ENCODE results near the gene PNMA6F.
"Not testable (repeated sequence)": the region's sequence is repeated elsewhere in the genome, so short reads cannot be mapped to it uniquely, and the experiment has no call there.

PNMA6F gene

GRCh38 chrX:153327561-153327960 is 6.0 kb upstream of the PNMA6F start:
- no peak for DNase-seq (ENCODE audit: low read depth)
- TF ChIP-seq, protein P1, sequence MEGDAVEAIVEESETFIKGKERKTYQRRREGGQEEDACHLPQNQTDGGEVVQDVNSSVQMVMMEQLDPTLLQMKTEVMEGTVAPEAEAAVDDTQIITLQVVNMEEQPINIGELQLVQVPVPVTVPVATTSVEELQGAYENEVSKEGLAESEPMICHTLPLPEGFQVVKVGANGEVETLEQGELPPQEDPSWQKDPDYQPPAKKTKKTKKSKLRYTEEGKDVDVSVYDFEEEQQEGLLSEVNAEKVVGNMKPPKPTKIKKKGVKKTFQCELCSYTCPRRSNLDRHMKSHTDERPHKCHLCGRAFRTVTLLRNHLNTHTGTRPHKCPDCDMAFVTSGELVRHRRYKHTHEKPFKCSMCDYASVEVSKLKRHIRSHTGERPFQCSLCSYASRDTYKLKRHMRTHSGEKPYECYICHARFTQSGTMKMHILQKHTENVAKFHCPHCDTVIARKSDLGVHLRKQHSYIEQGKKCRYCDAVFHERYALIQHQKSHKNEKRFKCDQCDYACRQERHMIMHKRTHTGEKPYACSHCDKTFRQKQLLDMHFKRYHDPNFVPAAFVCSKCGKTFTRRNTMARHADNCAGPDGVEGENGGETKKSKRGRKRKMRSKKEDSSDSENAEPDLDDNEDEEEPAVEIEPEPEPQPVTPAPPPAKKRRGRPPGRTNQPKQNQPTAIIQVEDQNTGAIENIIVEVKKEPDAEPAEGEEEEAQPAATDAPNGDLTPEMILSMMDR (conservative IDR thresholded peaks at IDR 0.05; ENCODE audit: control insufficient read depth, insufficient read depth, low read depth, low read length), result no peak
- no peak overlapping the region for H3K4me3 ChIP-seq (ENCODE audit: control insufficient read depth, low read depth, low read length)

GRCh38 chrX:153320555-153321184 is 897 bp downstream of the PNMA6F start:
- no peak for DNase-seq (ENCODE audit: low read depth)
- no peak overlapping the region for H3K4me3 ChIP-seq (ENCODE audit: control insufficient read depth, low read depth, low read length)
- TF ChIP-seq, protein P1 (conservative IDR thresholded peaks at IDR 0.05; ENCODE audit: control insufficient read depth, insufficient read depth, low read depth, low read length), result no peak

GRCh38 chrX:153320047-153320443 is 1.5 kb downstream of the PNMA6F start:
- not testable (repeated sequence) for DNase-seq (ENCODE audit: low read depth)

GRCh38 chrX:153319295-153320046 is 2.1 kb downstream of the PNMA6F start:
- TF ChIP-seq, protein P1 (conservative IDR thresholded peaks at IDR 0.05; ENCODE audit: control insufficient read depth, insufficient read depth, low read depth, low read length), result no peak
- DNase-seq (ENCODE audit: low read depth), result no peak
- no peak overlapping the region for H3K4me3 ChIP-seq (ENCODE audit: control insufficient read depth, low read depth, low read length)

More at GRCh38 chrX:153320047-153320443, 1.5 kb downstream of the PNMA6F start:
- not testable (repeated sequence) for H3K4me3 ChIP-seq (ENCODE audit: control insufficient read depth, low read depth, low read length)

DNA sequence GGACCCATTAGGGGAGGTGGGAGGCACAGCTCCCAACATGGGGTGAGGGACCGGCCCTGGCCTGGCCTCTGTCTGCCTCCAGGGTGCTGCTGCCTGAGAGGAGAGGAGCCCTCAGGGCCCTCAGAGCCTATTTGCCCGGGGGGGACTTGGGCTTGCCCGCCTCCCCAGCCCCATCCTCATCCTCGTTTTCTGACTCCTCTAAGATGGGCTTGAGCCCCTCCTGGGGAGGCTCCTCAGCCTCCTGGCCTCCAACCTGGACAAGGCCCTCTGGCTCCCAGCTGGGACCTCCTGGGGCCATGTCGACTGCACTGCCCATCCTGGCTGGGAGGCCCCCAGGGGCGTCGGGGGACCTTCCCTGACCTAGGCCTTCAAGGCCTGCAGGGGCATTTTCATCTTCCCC is 2.8 kb downstream of the PNMA6F start:
- no peak for DNase-seq (ENCODE audit: low read depth)
- no peak overlapping the region for H3K4me3 ChIP-seq (ENCODE audit: control insufficient read depth, low read depth, low read length)
- TF ChIP-seq, protein P1 (conservative IDR thresholded peaks at IDR 0.05; ENCODE audit: control insufficient read depth, insufficient read depth, low read depth, low read length), result no peak

GRCh38 chrX:153317996-153318722 is 3.4 kb downstream of the PNMA6F start:
- no peak for DNase-seq (ENCODE audit: low read depth)
- no peak overlapping the region for H3K4me3 ChIP-seq (ENCODE audit: control insufficient read depth, low read depth, low read length)
- TF ChIP-seq, protein P1 (conservative IDR thresholded peaks at IDR 0.05; ENCODE audit: control insufficient read depth, insufficient read depth, low read depth, low read length), result no peak

DNA sequence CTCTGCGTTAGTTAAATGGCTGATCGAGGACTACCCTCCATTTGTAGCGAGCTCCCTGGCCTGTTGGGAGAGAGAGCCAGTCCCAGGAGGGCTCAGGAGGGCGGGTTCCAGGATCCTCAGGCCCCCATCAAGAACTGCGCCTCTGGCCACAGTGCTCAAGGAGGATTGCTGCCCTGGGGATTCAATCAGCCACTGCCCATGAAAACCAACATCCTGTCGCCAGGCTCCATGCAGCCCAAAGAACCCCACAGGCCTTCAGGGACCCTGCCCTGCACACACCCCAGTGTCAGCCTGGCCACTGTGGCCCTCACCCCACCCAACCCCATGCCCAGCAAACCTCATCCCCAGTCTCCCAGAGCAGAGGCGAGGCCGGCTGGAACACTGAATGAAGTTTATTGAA is 4.3 kb downstream of the PNMA6F start:
- no peak overlapping the region for H3K4me3 ChIP-seq (ENCODE audit: control insufficient read depth, low read depth, low read length)
- TF ChIP-seq, protein P1 (conservative IDR thresholded peaks at IDR 0.05; ENCODE audit: control insufficient read depth, insufficient read depth, low read depth, low read length), result no peak
- no peak for DNase-seq (ENCODE audit: low read depth)

Measured in fibroblast of mammary gland (primary cell).